SK-N-MC (cell line): ENCODE results near the gene SLC66A2.

Experiments used
- EZH2 ChIP-seq: fragments of 200-600 bp; sonication (generic); IDR thresholded peaks from one replicate; pipeline ENCODE4 v1.6.1; 2017; ENCODE audit warnings: antibody characterized with exemption
- FOXP2 ChIP-seq: optimal IDR thresholded peaks from 2 replicates; pipeline ENCODE3; 2011; ENCODE audit warnings: mild to moderate bottlenecking, moderate library complexity; ENCODE audit not compliant: insufficient read depth; ENCODE audit errors: extremely low read length, control extremely low read depth
- POLR2AphosphoS5 ChIP-seq: IDR thresholded peaks from 2 replicates; pipeline ENCODE4 v1.6.1; 2012; ENCODE audit warnings: mild to moderate bottlenecking, low read depth, low read length, borderline replicate concordance

DNA sequence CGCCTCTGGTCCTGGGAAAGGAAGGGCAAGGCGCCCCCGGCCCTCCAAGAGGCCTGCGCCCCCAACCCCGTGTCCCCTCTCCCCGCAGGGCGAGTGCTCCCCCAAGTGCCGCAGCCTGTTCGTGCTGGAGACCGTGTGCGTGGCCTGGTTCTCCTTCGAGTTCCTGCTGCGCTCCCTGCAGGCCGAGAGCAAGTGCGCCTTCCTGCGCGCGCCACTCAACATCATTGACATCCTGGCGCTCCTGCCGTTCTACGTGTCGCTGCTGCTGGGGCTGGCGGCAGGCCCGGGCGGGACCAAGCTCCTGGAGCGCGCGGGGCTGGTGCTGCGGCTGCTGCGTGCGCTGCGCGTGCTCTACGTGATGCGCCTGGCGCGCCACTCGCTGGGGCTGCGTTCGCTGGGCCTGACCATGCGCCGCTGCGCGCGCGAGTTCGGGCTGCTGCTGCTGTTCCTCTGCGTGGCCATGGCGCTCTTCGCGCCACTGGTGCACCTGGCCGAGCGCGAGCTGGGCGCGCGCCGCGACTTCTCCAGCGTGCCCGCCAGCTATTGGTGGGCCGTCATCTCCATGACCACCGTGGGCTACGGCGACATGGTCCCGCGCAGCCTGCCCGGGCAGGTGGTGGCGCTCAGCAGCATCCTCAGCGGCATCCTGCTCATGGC lies 52.4 kb downstream of the SLC66A2 start:
- no peak for TF ChIP-seq POLR2AphosphoS5
- no peak for TF ChIP-seq EZH2
- TF ChIP-seq FOXP2, result no peak
